ENCODE data around the gene RIPOR1.

GRCh38 chr16:67534431-67534830, 5.8 kb downstream of the RIPOR1 start:
- no peak for TF ChIP-seq CTCF (optimal IDR thresholded peaks at IDR 0.05 in 1 of 3, IDR thresholded peaks at IDR 0.05 in 1 of 3, conservative IDR thresholded peaks at IDR 0.05 in 1 of 3; ENCODE audit: extremely low read depth in 1 of 3, insufficient read depth in 2 of 3, low read length in 3 of 3)
- no peak for TF ChIP-seq EZH2 (IDR thresholded peaks at IDR 0.05; ENCODE audit: low read length)
